OCI-LY3 (cell line): ENCODE results near the gene VRK3.

ENCODE experiments used
- H2AFZ ChIP-seq: fragments of 200-600, 300-600 bp; shearing (Covaris generic); 2 replicates; pipeline ENCODE4 v1.6.0; 2014; ENCODE audit warnings: antibody characterized with exemption, low read depth, low read length
- H3K27ac ChIP-seq: fragments of 200-600, 300-600 bp; sonication (generic); 2 replicates; pipeline ENCODE4 v1.5.1; 2014; ENCODE audit warnings: mild to moderate bottlenecking, low read length, moderate library complexity, mixed read lengths
- H3K27me3 ChIP-seq: fragments of 200-600, 300-600 bp; sonication (generic); 2 replicates; pipeline ENCODE4 v1.6.1; 2014; ENCODE audit warnings: low read depth, low read length, mixed read lengths
- H3K36me3 ChIP-seq: fragments of 200-600, 300-600 bp; sonication (generic); replicated peaks from 2 replicates; pipeline ENCODE3; 2014; ENCODE audit warnings: low read depth, low read length, mixed read lengths
- H3K4me1 ChIP-seq: fragments of 300-600, 200-600 bp; sonication (generic); 2 replicates; pipeline ENCODE4 v1.6.1; 2014; ENCODE audit warnings: low read length, mixed read lengths
- H3K4me2 ChIP-seq: fragments of 200-600, 300-600 bp; sonication (generic); 2 replicates; pipeline ENCODE4 v1.6.1; 2014; ENCODE audit warnings: low read length, mixed read lengths
- H3K4me3 ChIP-seq: fragments of 300-600, 200-600 bp; sonication (generic); 2 replicates; pipeline ENCODE4 v1.5.1; 2014; ENCODE audit warnings: antibody characterized with exemption, mild to moderate bottlenecking, low read length, moderate library complexity
- H3K79me2 ChIP-seq: fragments of 300-600, 200-600 bp; shearing (Covaris generic); 2 replicates; pipeline ENCODE4 v1.6.1; 2014; ENCODE audit warnings: mild to moderate bottlenecking, low read length, mixed read lengths
- H3K9ac ChIP-seq: fragments of 300-600, 200-600 bp; shearing (Covaris generic); 2 replicates; pipeline ENCODE4 v1.6.0; 2014; ENCODE audit warnings: mild to moderate bottlenecking, low read length, moderate library complexity
- H3K9me3 ChIP-seq: fragments of 200-600, 300-600 bp; shearing (Covaris generic); 2 replicates; pipeline ENCODE4 v1.6.1; 2014; ENCODE audit warnings: low read length, mixed read lengths; ENCODE audit not compliant: insufficient read depth
- H4K20me1 ChIP-seq: fragments of 200-600, 300-600 bp; sonication (generic); 2 replicates; pipeline ENCODE4 v1.6.1; 2016; ENCODE audit warnings: low read length, mixed read lengths; ENCODE audit not compliant: insufficient read depth
- EZH2phosphoT487 ChIP-seq: fragments of 200-600 bp; shearing (Covaris generic); IDR thresholded peaks from 2 replicates; pipeline ENCODE4 v1.6.1; 2018; ENCODE audit warnings: antibody characterized with exemption, mixed run types, low read depth
- TF ChIP-seq, protein P1 (sequence below): fragments of 200-600, 300-600 bp; sonication (generic); IDR thresholded peaks from 2 replicates; pipeline ENCODE4 v1.5.1; 2014; ENCODE audit warnings: antibody characterized with exemption, low read length, low read depth

Gene VRK3

DNA sequence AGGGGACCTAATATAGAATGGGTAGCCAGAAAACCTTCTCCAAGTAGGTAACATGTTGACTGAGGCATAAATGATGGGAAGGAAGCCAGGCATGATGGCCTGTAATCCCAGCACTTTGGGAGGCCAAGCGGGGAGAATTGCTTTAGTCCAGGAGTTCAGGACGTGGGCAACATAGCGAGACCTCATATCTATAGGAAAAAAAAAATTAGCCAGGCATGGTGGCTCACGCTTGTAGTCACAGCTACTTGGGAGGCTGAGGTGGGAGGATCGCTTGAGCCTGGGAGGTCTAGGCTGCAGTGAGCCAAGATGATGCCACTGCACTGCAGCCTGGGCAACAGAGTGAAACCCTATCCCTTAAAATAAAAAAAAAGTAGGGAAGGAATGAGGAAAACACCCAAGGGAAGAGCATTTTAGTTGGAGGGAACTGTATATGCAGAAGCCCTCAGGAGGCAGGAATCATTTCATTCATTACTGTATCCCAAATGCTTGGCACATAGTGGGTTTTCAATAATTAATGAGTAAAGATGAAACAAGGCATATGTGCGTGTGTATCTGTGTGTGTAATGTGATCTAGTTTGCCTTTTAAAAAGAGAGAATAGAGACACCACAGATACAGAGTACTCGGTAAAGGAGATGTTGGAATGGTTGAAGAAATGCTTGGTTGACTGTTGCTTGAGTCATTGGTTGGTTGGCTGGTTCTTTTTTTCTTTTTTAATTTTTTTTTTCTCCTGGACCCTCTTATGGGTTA lies 93.7 kb downstream of the VRK3 start:
- H3K9ac ChIP-seq = peak overlapping the region; percentile 98
- peaks cover 51% of the 10 kb centered on the region for H3K4me1 ChIP-seq
- 0 out of 2 replicates have a peak, but pooled peaks cover 3% of the 10 kb centered on the region for H3K9me3 ChIP-seq
- H3K27ac ChIP-seq = peak overlapping the region; percentile 95
- no peak overlapping the region for H2AFZ ChIP-seq
- peak overlapping the region; percentile 85 for H3K4me2 ChIP-seq
- H3K4me3 ChIP-seq = peak overlapping the region; percentile 89
- TF ChIP-seq EZH2phosphoT487 = no peak
- H4K20me1 ChIP-seq = peaks cover 57% of the 10 kb centered on the region
- H3K27me3 ChIP-seq = no peaks in the 10 kb centered on the region
- peaks cover 62% of the 10 kb centered on the region for H3K36me3 ChIP-seq
- H3K79me2 ChIP-seq = peaks cover 69% of the 10 kb centered on the region

DNA sequence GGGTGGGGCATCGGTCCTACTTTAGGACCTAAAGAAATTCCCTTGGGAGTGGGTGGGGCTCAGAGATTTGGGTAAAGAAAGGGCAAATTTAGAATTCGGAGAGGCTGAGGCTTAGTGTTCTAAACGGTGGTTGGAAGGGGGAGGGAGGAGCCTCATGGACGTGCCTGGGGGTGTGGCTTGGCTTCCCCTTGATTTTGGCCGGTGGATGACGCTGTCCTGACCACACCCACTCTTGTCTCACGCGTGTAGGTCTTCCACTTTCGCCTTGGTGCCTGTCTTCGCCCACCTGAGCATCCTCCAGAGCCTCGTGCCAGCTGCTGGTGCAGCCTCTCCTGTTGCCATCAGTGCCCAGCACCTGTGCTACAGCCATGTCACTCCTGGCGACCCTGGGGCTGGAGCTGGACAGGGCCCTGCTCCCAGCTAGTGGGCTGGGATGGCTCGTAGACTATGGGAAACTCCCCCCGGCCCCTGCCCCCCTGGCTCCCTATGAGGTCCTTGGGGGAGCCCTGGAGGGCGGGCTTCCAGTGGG lies 94.6 kb downstream of the VRK3 start:
- H3K27ac ChIP-seq = peak overlapping the region; percentile 95
- peaks cover 79% of the 10 kb centered on the region for H3K79me2 ChIP-seq
- H4K20me1 ChIP-seq = peaks cover 52% of the 10 kb centered on the region
- TF ChIP-seq, protein P1, sequence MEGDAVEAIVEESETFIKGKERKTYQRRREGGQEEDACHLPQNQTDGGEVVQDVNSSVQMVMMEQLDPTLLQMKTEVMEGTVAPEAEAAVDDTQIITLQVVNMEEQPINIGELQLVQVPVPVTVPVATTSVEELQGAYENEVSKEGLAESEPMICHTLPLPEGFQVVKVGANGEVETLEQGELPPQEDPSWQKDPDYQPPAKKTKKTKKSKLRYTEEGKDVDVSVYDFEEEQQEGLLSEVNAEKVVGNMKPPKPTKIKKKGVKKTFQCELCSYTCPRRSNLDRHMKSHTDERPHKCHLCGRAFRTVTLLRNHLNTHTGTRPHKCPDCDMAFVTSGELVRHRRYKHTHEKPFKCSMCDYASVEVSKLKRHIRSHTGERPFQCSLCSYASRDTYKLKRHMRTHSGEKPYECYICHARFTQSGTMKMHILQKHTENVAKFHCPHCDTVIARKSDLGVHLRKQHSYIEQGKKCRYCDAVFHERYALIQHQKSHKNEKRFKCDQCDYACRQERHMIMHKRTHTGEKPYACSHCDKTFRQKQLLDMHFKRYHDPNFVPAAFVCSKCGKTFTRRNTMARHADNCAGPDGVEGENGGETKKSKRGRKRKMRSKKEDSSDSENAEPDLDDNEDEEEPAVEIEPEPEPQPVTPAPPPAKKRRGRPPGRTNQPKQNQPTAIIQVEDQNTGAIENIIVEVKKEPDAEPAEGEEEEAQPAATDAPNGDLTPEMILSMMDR = no peak
- TF ChIP-seq EZH2phosphoT487 = no peak
- peak overlapping the region; percentile 98 for H3K9ac ChIP-seq
- no peaks in the 10 kb centered on the region for H3K27me3 ChIP-seq
- H3K36me3 ChIP-seq = peaks cover 64% of the 10 kb centered on the region
- peaks cover 55% of the 10 kb centered on the region for H3K4me1 ChIP-seq
- peak overlapping the region; percentile 85 for H3K4me2 ChIP-seq
- peak overlapping the region; percentile 89 for H3K4me3 ChIP-seq
- 0 out of 2 replicates have a peak, but pooled peaks cover 3% of the 10 kb centered on the region for H3K9me3 ChIP-seq
- H2AFZ ChIP-seq = no peak overlapping the region

DNA sequence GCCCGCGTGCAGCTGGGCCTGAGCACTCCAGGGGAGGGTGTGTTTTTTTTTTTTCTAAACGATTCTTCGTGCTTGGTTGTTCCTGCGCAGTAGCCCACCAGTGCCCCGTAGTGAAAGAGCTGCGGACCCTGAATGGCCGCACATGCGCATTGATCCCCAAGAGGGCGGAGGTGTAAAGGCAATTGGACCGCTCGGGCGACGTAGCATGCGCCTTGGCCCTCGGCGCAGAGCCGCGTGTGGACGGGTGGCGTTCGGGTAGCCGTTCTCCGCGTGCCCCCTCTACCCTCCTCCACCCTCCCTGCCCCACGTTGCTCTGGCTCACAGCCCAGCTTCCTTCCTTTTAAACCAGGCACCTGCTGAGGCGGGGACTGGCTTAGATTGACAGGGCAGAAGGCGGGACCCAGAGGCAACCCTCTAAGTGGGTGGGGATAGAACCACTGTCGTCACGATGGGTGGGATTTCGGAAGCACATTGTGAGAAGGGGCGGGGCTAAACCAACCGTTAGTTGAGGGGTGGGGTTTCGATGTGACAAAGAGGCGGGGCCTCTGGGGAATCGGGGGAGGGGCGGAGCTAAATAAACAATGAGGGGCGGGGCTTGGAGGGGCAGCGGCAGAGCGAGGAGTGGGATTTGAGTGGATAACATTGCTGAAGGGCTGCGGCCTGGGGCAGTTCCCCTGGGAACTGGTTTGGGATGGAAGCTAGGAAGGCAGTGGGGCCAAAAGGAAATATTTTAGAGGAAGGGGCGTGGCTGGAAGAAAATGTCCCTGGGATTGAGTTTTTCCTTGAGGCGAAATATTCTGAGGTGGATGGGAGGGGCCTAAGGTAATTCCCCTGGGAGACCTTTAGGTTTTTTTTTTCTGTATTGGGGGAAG lies 95.3 kb downstream of the VRK3 start:
- Histone ChIP-seq H3K4me1 (peaks cover 62% of the 10 kb centered on the region), H3K36me3 (peaks cover 68% of the 10 kb centered on the region), H3K9ac (peak overlapping the region; percentile 98), H3K4me2 (peak overlapping the region; percentile 85), H3K9me3 (0 out of 2 replicates have a peak, but pooled peaks cover 3% of the 10 kb centered on the region), H3K79me2 (peaks cover 86% of the 10 kb centered on the region), H3K4me3 (peak overlapping the region; percentile 89), H3K27me3 (no peaks in the 10 kb centered on the region), H4K20me1 (peaks cover 50% of the 10 kb centered on the region), H3K27ac (peak overlapping the region; percentile 95), H2AFZ (no peak overlapping the region)
- TF ChIP-seq, protein P1 = no peak
- no peak for TF ChIP-seq EZH2phosphoT487

DNA sequence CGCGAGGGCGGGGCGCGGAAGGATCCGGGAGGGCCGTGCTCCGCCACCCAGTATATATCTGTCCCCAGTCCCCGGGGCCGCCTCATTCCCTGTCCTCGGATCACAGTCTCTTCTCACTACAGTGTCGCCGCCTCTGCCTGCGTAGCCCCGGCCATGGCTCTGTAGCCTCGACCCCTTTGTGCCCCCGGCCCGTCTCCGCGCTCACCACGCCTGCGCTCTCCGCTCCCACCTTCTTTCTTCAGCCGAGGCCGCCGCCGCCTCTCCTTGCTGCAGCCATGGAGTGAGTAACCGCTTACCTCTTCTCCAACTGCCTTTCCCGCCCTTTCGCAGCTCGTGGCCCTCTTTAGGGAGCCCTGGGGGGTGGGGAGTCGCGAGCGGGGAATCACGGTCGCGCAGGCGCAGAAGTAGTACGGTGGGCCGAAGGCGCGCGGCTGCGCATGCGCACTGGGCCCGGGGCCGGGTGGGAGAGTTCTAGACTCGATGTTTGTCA lies 96.0 kb downstream of the VRK3 start, which contains the start of the genes ATF5 and NUP62:
ATF5 (plus strand) TSS at position 85 of the 490 bp plus-strand sequence. CDS start 1,646 bp downstream, outside the sequence.
NUP62 (minus strand) TSS at position 384 of the 490 bp plus-strand sequence. CDS start 19,697 bp downstream, outside the sequence.
- H3K9me3 ChIP-seq = 0 out of 2 replicates have a peak, but pooled peaks cover 3% of the 10 kb centered on the region
- peaks cover 68% of the 10 kb centered on the region for H3K36me3 ChIP-seq
- peak within 1 kb of the TSS; percentile 98 for H3K9ac ChIP-seq
- H2AFZ ChIP-seq = no peak within 1 kb of the TSS; the same call in 1 of the 2 replicates
- H3K27me3 ChIP-seq = no peaks in the 10 kb centered on the region
- peaks cover 91% of the 10 kb centered on the region for H3K79me2 ChIP-seq
- H3K4me1 ChIP-seq = peaks cover 69% of the 10 kb centered on the region
- peak within 1 kb of the TSS; percentile 85 for H3K4me2 ChIP-seq
- H3K27ac ChIP-seq = peak within 1 kb of the TSS; percentile 95
- peak within 1 kb of the TSS; percentile 89 for H3K4me3 ChIP-seq
- TF ChIP-seq, protein P1 = no peak
- TF ChIP-seq EZH2phosphoT487 = no peak
- H4K20me1 ChIP-seq = peaks cover 46% of the 10 kb centered on the region
